Mammary epithelial cell (primary cell): ENCODE data around the gene NAA15.

Experiments used
- CTCF ChIP-seq, 2 donors: IDR thresholded peaks in 1 of 2; conservative IDR thresholded peaks in 1 of 2; 2 replicates each; pipeline ENCODE4 v1.5.1; 2011 to 2012; ENCODE audit warnings: inconsistent platforms in 2 of 2, low read length in 2 of 2, mild to moderate bottlenecking in 2 of 2, control low read depth in 1 of 2, low read depth in 1 of 2; ENCODE audit not compliant: insufficient read depth in 1 of 2; ENCODE audit errors: extremely low read depth in 1 of 2
- EZH2 ChIP-seq: IDR thresholded peaks from 2 replicates; pipeline ENCODE4 v1.6.1; 2012; ENCODE audit warnings: low read length, inconsistent platforms, borderline replicate concordance

- TF ChIP-seq CTCF (conservative IDR thresholded peaks at IDR 0.05 in 1 of 2, IDR thresholded peaks at IDR 0.05 in 1 of 2; ENCODE audit: extremely low read depth in 1 of 2, insufficient read depth in 1 of 2, low read depth in 1 of 2, low read length in 2 of 2) = no peak
- no peak for TF ChIP-seq EZH2
Observed at GRCh38 chr4:139453371-139454110, 152.2 kb downstream of the NAA15 start.
